ENCODE data around the gene SP2.

Gene SP2

DNA sequence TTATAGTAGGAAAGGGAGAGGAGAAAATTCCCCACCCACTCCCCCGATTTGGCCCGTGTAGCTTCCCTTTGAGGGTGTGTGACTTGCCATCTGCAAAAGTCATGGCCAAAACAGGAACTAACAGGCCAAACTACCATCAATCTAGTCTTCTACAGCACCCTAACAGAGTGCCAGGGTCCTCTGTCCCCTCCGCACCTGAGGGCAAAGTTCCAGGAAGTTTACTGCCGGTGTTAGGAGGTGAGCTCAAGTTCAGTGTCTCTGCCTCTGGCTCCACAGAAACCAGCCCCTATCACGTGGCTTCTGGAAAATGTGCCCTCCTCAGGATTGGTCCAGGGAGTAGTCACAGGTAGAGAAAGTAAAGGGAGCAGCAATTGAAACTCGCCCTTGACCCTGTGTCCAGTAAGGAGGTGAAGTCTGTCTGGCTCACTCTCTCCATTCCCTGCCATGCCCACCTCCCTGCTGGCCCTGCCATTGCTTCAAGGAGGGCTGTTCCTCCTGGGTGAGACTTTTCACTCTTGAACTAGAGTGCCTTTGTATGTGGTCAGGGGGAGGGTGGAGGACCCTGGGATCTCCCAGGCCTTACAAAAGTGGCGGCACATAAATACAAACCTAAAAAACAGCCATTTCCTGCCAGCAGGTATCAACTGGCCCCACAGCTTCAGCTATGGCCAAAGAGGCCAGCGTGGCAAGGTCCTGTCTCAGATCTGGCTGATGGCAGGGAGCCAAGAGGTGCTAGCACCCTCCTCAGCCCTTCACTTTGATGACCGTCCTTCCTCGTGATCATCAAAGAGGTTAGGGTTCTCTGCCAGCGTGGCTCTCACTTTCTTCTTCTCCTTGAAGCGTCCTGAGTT, 56.4 kb downstream of the SP2 start:
- DNase-seq, result no peak

DNA sequence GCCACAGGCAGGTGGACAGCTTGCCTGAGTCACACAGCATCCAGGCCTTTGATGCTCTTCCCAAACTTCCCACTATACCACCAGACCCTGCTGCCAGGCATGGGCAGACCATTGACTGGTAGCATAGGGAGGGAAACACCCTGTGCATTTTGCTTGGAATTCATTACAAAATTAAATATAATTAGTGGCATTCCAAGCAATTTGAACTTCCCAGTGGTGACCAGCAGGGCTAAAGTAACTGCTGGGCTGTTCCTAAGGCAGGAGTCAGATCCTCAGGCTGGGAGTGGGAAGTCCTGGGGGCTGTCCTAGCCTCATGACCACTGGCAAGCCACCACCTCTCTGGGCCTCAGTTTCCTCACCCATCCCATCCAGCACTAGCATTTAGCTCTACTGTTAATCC, 57.9 kb downstream of the SP2 start:
- DNase-seq, result no peak

GRCh38 chr17:47955497-47956461, 59.7 kb downstream of the SP2 start:
- DNase-seq, result no peak

DNA sequence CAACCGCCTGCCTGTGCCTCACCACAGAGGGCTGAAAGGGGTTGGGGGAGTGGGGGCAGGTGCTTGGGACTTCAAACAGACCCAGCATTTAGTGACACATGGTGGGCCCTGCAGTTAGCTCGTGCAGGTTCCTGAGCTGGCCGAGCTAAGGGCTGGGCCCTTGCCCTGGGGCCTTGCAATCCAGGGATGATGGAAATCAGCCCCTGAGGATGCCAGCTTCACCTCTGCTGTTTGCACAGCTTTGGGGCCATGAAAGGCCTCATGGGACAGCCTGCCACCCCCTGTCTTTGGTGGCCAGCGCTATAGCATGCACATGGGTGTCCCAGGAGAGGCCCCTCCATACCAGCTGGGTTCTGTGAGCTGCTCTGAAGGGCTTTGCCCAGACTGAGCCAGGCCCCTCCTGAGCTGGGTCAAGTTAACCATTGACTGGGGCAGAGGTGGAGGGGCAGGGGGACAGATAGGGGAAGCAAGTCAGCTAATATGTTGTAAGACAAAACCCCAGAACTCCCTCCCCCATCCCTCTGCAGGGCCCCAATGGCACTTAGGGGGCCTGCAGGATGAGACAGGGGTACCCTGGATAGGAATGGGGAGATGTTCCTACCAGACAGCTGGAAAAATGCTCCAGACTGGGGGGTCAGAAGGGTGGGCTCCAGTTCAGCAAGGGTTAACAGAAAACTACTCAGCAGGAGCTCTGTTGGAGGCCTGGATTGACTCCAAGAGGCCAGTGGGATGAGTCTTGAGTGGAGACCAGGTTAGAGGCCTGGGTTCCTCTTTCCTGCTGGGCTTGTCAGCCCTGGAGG, 61.0 kb downstream of the SP2 start:
- DNase-seq, result no peak

GRCh38 chr17:47957591-47958490, 61.8 kb downstream of the SP2 start, which contains the start of gene PRR15L:
Gene PRR15L (minus strand): TSS chr17:47957883. CDS start chr17:47953234, 4,649 bp downstream.
- DNase-seq, result no peak

DNA sequence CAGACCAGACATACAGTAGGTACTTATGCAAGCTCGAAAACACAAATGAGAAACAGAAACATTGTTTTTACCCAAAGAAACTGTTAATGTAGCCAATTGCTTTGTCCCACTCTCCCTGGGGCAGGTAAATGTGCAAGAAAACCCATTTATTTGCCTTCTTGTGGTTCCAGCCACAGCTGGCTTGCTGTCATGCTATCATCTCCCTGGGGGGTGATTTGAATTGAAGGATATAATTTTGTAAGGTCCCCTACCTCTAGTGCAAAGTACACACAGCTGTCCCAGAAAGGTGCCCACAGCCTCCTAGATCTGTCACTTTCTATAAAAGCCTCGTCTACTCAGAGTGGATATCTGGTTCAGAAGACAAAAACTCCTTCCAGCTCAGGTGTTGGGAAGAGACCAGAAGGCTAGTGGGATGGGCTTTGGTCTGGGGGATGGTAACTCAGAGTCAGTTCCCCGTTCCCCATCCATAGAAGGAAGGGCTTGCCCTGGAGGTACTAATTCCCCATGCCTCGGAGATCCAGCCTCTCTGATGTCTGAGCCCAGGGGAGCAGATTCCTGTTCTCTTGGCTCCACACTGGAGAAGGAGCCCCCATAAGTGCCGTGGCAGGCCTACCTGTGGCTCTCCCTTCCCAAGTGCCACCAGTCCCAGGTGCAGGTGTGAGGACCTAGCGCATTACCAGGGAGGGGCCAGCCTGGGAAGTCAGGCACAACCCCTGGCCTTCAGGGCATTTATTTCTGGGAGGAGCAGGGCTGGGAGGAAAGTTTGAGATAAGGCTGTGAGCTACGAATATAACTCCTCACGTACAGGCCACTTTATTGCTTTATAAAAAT, 64.0 kb downstream of the SP2 start:
- DNase-seq, result no peak

GRCh38 chr17:47961406-47961805, 65.4 kb downstream of the SP2 start:
- DNase-seq, result no peak

DNA sequence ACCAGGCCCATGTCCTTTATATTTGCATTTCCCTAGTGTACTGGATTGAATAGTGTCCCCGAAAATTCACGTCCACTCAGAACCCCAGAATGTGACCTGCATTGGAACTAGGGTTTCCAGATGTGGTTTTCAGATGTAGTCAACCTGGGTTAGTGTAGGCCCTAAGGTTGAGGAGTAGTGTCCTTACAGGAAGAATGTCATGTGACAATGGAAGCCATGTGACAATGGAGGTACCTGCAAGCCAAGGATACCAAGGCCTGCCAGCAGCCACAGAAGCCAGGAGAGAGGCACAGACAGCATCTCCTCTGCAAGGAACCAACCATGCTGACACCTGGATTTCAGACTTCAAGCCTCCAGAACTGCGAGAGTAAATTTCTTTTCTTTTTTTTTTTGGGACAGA, 66.9 kb downstream of the SP2 start:
- DNase-seq, result no peak

- no peak for DNase-seq
These were observed 68.8 kb downstream of the SP2 start for GRCh38 chr17:47964856-47965255.

GRCh38 chr17:47966079-47966519, 70.1 kb downstream of the SP2 start:
- DNase-seq, result no peak

- DNase-seq, result no peak
These were observed 71.7 kb downstream of the SP2 start for GRCh38 chr17:47967607-47968252.

- no peak for DNase-seq
These were observed 72.8 kb downstream of the SP2 start for GRCh38 chr17:47968836-47969235.

DNA sequence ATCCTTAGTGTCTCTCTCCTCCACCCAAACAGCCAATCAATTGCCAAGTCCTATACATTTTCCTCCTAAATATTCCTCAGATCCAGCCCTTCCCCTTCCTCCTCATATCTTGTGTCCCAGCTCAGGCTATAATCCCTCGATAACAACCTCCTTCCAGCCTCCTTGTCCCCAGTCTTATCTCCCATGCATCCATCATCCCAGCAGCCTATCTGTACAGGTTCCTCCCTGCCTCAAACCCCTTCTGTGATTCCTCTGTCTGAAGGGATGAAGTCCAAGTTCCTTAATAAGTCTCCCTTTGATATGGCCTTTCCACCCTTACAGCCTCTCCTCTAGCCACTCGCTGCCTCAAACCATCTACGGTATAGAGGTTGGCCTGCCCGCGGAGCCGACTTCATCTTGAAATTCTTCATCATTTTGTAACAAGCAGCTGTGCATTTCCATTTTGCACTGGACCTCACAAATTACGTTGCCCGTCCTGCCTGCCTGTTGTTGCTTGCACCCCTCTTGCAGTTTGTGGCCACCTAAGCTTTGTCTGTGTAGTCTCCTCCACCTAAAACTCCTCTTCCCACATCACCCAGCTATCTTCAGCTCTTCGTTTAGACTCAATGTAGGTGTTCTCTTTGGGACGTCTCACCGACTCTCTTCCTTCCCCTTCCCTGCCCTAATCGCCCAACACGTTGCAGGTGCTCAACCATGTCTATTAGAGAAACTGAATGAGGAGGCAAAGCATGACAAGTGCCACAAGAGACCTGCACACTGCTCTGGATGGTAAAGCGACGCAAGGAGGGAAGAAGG, 74.1 kb downstream of the SP2 start:
- DNase-seq, result no peak

DNA sequence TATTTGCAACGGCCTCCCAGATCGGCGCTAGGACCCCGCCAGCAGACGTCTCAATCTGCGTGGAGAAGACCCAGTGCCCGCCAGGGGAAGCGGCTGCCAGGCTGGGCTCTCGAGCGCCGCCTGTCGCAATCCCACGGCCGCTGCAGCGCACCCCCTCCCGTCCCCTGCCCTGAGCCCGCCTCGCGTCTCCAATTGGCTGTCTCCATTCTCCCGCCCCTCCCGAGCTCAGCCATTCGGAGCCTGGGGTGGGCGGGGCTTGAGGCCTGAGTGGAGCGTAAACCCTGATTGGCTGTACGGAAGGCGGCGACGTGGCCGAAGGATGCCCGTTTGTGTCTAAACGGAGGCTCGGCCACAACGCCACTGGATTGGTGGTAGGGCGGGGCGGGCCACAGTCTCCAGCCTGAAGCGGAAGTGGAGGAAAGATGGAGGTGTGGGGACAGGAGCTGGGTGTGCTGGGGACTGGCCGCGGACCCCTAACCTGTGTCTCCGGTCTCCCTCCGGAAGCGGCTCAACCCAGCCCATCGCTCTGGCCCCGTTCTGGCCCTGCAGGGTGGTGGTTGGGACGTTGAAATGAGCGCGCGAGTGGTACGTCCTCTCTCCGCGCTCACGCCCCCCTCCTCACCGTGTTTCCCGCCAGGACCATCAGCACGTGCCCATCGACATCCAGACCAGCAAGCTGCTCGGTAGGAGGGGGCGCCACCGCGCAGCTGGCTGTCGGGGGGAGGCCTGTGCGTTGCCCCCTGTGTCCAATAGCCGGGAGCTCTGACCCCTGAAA, 74.9 kb downstream of the SP2 start, which contains the start of gene CDK5RAP3:
Gene CDK5RAP3 (plus strand): TSS at position 389 of the 775 bp plus-strand sequence. CDS start 34 bp downstream, at position 423.
- DNase-seq, result peak; percentile 100

- peak in 1 of 2 experiments; percentile 44 for DNase-seq
These were observed 77.5 kb downstream of the SP2 start for GRCh38 chr17:47973541-47973940.

DNA sequence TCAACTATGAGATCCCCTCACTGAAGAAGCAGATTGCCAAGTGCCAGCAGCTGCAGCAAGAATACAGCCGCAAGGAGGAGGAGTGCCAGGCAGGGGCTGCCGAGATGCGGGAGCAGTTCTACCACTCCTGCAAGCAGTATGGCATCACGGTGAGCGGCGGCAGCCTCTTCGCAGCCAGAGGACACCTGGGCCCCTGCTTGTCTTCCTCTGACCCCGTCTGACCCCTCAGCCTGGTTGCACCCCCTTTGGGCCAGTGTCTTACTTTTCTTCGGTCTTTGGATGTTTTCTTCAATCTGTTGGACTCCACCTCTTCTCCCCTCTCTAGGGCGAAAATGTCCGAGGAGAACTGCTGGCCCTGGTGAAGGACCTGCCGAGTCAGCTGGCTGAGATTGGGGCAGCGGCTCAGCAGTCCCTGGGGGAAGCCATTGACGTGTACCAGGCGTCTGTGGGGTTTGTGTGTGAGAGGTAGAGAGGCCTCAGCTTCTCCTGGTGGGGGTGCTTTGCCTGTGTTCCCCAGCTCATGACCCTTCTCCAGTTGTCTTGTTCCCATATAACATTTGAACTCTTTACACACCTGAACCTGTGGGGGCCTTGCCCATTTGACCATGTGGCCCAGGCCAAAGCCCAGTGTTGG, 79.3 kb downstream of the SP2 start:
- DNase-seq, result no peak

DNA sequence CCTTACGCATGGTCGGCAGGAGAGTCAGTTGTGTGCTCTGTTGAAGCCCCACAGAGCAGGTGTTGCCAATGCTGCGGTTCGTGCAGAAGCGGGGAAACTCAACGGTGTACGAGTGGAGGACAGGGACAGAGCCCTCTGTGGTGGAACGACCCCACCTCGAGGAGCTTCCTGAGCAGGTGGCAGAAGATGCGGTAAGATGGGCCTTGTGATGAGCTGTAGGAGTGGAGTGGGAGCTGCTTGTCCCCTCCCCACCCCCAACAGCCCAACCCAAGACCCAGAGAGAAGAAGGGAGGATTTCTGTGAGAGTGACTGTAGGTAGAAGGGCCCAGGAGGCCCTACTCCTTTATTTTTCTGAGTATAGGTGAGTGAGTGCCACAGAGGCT, 79.8 kb downstream of the SP2 start:
- DNase-seq, result no peak

DNA sequence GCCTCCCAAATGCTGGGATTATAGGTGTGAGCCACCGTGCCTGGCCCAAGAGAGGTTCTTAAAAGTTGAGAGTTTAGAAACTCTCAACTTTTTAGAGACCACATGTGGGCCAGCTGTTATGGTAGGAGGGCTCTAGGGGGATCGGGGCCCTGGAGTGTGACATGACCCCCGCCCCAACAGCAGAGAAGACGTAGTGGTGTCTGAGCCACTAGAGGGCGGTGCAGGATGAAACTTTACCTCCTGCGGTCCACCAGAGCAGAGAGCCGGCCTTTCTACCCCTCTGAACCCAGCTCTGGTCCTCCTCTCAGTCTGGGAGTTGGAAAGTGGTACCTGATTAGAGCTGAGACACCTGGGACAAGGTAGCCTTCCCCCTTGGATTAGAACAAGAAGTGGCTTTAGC, 82.3 kb downstream of the SP2 start:
- DNase-seq, result peak; percentile 84 to 87

All from Kasumi-1 (cell line).